ENCODE data around the gene STPG1. TPM values are rescaled to one million over a fixed set of nuclear protein-coding genes. Genes with fewer than 3 reads are reported as not detected.

Gene STPG1
- total RNA-seq, 2 donors from 2014 or later = 13.6 to 18.4 TPM

DNA sequence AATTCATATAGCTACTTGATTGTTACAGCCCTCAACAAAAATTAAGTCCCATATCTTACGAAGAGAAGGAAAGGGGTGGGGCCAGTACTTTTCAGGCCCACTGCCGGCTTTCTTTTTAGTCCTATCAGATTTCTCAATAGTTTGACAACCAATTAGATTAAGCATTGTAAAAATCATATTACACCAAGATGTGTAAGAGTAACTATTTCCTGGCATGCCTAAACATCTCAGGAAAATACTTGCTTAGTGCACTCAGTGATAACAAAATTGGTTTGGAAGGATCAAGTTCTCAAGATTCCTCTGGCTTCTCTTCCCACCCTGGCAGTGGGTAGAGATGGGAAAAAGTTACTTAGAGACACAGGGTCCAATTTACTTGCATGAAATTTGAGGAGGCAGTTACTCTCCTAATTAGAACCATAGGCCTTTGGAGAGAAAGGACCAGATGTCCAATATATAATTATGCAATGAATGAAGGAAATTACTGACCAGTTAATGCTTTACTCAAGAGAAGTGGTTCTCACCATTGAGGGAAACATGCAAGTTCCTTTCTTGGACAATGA, 30.1 kb downstream of the STPG1 start:
- Histone ChIP-seq H3K27me3 (no peaks in the 10 kb centered on the region), H3K36me3 (no peaks in the 10 kb centered on the region), H3K27ac (no peak overlapping the region), H3K4me1 (peaks cover 13% of the 10 kb centered on the region), H3K9me3 (no peaks in the 10 kb centered on the region), H3K9ac (ENCODE audit: low read depth in 2 of 2, low read length in 2 of 2) (no peak overlapping the region), H3K4me3 (no peak overlapping the region)
- DNase-seq = no peak
- TF ChIP-seq, protein P1, sequence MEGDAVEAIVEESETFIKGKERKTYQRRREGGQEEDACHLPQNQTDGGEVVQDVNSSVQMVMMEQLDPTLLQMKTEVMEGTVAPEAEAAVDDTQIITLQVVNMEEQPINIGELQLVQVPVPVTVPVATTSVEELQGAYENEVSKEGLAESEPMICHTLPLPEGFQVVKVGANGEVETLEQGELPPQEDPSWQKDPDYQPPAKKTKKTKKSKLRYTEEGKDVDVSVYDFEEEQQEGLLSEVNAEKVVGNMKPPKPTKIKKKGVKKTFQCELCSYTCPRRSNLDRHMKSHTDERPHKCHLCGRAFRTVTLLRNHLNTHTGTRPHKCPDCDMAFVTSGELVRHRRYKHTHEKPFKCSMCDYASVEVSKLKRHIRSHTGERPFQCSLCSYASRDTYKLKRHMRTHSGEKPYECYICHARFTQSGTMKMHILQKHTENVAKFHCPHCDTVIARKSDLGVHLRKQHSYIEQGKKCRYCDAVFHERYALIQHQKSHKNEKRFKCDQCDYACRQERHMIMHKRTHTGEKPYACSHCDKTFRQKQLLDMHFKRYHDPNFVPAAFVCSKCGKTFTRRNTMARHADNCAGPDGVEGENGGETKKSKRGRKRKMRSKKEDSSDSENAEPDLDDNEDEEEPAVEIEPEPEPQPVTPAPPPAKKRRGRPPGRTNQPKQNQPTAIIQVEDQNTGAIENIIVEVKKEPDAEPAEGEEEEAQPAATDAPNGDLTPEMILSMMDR (IDR thresholded peaks at IDR 0.05) = no peak
- intact Hi-C loops (cut with DNase I) = no loop called here

DNA sequence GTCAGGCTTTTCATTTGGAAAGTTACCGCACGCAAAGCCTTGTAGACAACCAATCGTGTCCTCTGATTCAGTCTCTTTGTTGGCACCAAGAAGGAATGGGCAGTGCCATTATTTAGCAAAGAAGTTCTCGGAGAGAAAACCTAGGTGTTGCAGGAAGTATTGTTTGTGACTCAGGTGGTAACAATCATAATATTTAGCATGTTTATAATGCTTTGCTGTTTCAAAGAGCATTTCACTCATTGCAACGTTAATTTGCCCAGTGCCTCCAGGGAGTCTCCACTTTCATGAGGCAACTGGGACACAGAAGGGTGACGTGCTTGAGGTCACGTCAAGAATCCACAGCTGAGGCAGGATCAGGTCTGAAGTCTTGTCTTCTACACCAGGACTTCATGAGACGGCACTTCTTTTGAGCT, 31.4 kb downstream of the STPG1 start:
- Histone ChIP-seq H3K36me3 (no peaks in the 10 kb centered on the region), H3K9ac (ENCODE audit: low read depth in 2 of 2, low read length in 2 of 2) (no peak overlapping the region), H3K27me3 (no peaks in the 10 kb centered on the region), H3K27ac (peak overlapping the region; percentile 37), H3K4me1 (peaks cover 13% of the 10 kb centered on the region), H3K9me3 (no peaks in the 10 kb centered on the region), H3K4me3 (no peak overlapping the region)
- intact Hi-C loops (cut with DNase I) = no loop called here
- DNase-seq = peak; percentile 18
- TF ChIP-seq, protein P1 (IDR thresholded peaks at IDR 0.05) = no peak

DNA sequence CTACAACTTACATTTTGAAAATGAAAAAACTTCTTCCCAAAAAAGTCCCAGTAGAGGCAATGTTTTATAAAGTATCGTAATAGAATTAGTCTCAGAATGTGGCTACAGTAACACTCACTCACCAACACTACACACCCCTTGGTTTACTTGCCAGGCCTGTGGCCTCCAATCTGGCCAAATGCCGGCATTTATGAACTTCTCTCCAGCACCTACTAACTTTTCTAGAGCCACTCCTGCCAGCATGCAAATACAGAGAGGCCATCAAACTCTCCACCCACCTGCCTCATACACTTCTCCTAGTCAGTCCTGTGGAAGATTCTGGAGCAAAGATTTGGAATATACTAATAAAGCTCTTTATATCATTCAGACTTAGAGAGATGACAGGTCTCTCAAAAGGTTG, 32.3 kb downstream of the STPG1 start:
- Histone ChIP-seq H3K27me3 (no peaks in the 10 kb centered on the region), H3K27ac (peak overlapping the region; percentile 24), H3K4me1 (peaks cover 13% of the 10 kb centered on the region), H3K9me3 (no peaks in the 10 kb centered on the region), H3K9ac (ENCODE audit: low read depth in 2 of 2, low read length in 2 of 2) (no peak overlapping the region), H3K4me3 (no peak overlapping the region), H3K36me3 (no peaks in the 10 kb centered on the region)
- DNase-seq = peak; percentile 61
- TF ChIP-seq, protein P1 (IDR thresholded peaks at IDR 0.05) = no peak
- intact Hi-C loops (cut with DNase I) = no loop called here

DNA sequence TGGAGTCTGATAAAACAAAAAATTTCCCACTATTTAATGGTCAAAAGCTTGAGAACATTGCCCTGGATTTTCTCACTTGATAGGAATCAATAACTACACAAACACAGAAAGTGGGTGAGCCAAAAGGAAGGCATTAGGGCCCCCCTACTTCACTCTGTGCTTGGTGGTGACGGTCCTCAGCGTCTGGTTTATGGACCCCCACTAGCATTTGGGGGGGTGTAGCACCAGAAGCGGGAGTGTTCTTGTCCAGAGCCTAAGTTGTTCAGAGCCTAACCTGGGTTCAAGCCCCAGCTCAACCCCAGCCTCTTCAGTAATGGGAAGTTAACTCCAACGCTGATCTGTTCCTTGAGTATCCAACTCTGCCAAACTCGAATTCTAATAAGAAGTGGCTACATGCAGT, 33.1 kb downstream of the STPG1 start:
- Histone ChIP-seq H3K4me3 (no peak overlapping the region), H3K36me3 (no peaks in the 10 kb centered on the region), H3K9me3 (no peaks in the 10 kb centered on the region), H3K27ac (peak overlapping the region; percentile 24), H3K4me1 (peaks cover 13% of the 10 kb centered on the region), H3K27me3 (no peaks in the 10 kb centered on the region), H3K9ac (ENCODE audit: low read depth in 2 of 2, low read length in 2 of 2) (no peak overlapping the region)
- intact Hi-C loops (cut with DNase I) = no loop called here
- peak; percentile 17 for DNase-seq
- TF ChIP-seq, protein P1 (IDR thresholded peaks at IDR 0.05) = no peak

DNA sequence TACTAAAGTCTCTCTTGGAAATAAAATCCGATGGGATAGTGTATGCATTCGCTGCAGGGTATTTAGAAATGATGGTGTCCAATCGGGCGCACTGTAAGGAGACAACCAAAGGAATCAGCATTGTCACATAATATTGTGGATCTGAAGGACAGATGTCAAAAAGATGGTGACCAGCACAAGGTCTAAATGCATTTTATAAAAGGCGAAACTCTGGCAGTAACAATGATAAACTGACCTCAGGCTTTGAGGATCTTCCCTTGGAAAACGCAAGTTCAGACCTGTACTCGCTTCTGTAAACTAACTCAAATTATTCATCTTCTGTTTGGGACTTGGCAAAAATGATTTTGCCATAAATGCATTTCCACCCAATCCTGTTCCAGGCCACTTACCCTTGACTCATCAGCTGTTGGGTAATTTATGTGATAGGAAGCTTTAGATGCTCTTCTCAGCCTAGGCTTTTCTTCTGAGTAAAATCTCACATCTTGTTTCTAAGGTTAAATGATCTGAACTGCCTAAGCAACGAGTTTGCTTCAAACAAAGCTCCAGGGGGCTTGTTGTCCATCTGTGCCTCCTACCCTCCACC, 33.8 kb downstream of the STPG1 start:
- Histone ChIP-seq H3K9ac (ENCODE audit: low read depth in 2 of 2, low read length in 2 of 2) (no peak overlapping the region), H3K27me3 (no peaks in the 10 kb centered on the region), H3K4me1 (peaks cover 9% of the 10 kb centered on the region), H3K36me3 (no peaks in the 10 kb centered on the region), H3K9me3 (no peaks in the 10 kb centered on the region), H3K4me3 (no peak overlapping the region), H3K27ac (no peak overlapping the region)
- peak; percentile 7 for DNase-seq
- TF ChIP-seq, protein P1 (IDR thresholded peaks at IDR 0.05) = no peak
- intact Hi-C loops (cut with DNase I) = no loop called here
